ENCODE measurements around the gene LRCH1.

GRCh38 chr13:46643165-46643777 is 90.3 kb downstream of the LRCH1 start:
- no peak for TF ChIP-seq CTCF (IDR thresholded peaks at IDR 0.05)
- no peak for TF ChIP-seq POLR2A (IDR thresholded peaks at IDR 0.05)
